ENCODE measurements around the gene CHIT1.

GRCh38 chr1:203208181-203208580, 21.3 kb downstream of the CHIT1 start:
- TF ChIP-seq EZH2 (IDR thresholded peaks at IDR 0.05; ENCODE audit: low read depth, unreplicated experiment) (no peak), EZH2phosphoT487 (IDR thresholded peaks at IDR 0.05; ENCODE audit: unreplicated experiment) (no peak), ZNF114 (CRISPR knock-in tag; IDR thresholded peaks at IDR 0.05) (no peak), POLR2AphosphoS5 (IDR thresholded peaks at IDR 0.05; ENCODE audit: low read depth) (no peak)
- TF ChIP-seq, protein P1, sequence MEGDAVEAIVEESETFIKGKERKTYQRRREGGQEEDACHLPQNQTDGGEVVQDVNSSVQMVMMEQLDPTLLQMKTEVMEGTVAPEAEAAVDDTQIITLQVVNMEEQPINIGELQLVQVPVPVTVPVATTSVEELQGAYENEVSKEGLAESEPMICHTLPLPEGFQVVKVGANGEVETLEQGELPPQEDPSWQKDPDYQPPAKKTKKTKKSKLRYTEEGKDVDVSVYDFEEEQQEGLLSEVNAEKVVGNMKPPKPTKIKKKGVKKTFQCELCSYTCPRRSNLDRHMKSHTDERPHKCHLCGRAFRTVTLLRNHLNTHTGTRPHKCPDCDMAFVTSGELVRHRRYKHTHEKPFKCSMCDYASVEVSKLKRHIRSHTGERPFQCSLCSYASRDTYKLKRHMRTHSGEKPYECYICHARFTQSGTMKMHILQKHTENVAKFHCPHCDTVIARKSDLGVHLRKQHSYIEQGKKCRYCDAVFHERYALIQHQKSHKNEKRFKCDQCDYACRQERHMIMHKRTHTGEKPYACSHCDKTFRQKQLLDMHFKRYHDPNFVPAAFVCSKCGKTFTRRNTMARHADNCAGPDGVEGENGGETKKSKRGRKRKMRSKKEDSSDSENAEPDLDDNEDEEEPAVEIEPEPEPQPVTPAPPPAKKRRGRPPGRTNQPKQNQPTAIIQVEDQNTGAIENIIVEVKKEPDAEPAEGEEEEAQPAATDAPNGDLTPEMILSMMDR (conservative IDR thresholded peaks at IDR 0.05; ENCODE audit: low read depth in 2 of 2): no peak
